IMR-90 (cell line): ENCODE data around the gene NIPAL3. TPM values are rescaled to one million over a fixed set of nuclear protein-coding genes. Genes with fewer than 3 reads are reported as not detected.
"Not testable (repeated sequence)": the region's sequence is repeated elsewhere in the genome, so short reads cannot be mapped to it uniquely, and the experiment has no call there.

ENCODE experiments used
- ATAC-seq: fragments of 200-7000 bp; cut with Tn5 transposase; 2 replicates; pipeline ENCODE4 v1.9.1; 2020; ENCODE audit warnings: low read depth, mild to moderate bottlenecking, moderate library complexity
- BruUV-seq: library from RNA; stranded (reverse); fragments of 400-500 nt; replicated peaks from 2 replicates; lab custom pipeline; 2021; lab: Mats Ljungman, UMichigan
- CTCF ChIA-PET: fragments of 300-600 bp; formaldehyde crosslinking; extraction: SDS; loops from one replicate; lab custom pipeline; 2021; ENCODE audit warnings: antibody characterized with exemption; lab: Yijun Ruan, JAX
- POLR2A ChIA-PET: fragments of 300-600 bp; sonication (Branson Sonifier 250); formaldehyde crosslinking; loops from one replicate; lab custom pipeline; 2022; ENCODE audit warnings: antibody characterized with exemption; ENCODE audit not compliant: unreplicated experiment; lab: Charles Lee
- DNase-seq: peaks from one replicate; pipeline ENCODE4 v3.0.0; 2013
- H2AFZ ChIP-seq: replicated peaks from 2 replicates; pipeline ENCODE3; 2013; ENCODE audit warnings: low read length, mild to moderate bottlenecking; ENCODE audit not compliant: poor library complexity
- H2AK5ac ChIP-seq: 2 replicates; pipeline ENCODE4 v1.6.1; 2013; ENCODE audit warnings: low read depth, low read length, inconsistent platforms
- H2AK9ac ChIP-seq: replicated peaks from 2 replicates; pipeline ENCODE3; 2013; ENCODE audit warnings: mild to moderate bottlenecking, low read depth, low read length, moderate library complexity; ENCODE audit not compliant: poor library complexity
- H2BK120ac ChIP-seq: 2 replicates; pipeline ENCODE4 v1.6.1; 2013; ENCODE audit warnings: low read depth, low read length, inconsistent platforms
- H2BK15ac ChIP-seq: 3 replicates; pipeline ENCODE4 v1.6.1; 2013; ENCODE audit warnings: low read depth, low read length, inconsistent platforms
- H2BK20ac ChIP-seq: 2 replicates; pipeline ENCODE4 v1.6.1; 2013; ENCODE audit warnings: low read depth, mild to moderate bottlenecking, inconsistent platforms, low read length, moderate library complexity
- H2BK5ac ChIP-seq: 2 replicates; pipeline ENCODE4 v1.6.1; 2013; ENCODE audit warnings: mild to moderate bottlenecking, low read depth, low read length, inconsistent platforms; ENCODE audit not compliant: poor library complexity, severe bottlenecking
- H3K14ac ChIP-seq: replicated peaks from 2 replicates; pipeline ENCODE4 v1.6.1; 2013; ENCODE audit warnings: low read depth, low read length, inconsistent platforms
- H3K18ac ChIP-seq: 2 replicates; pipeline ENCODE4 v1.6.1; 2013; ENCODE audit warnings: low read depth, low read length, control low read depth
- H3K23ac ChIP-seq: 2 replicates; pipeline ENCODE4 v1.6.1; 2013; ENCODE audit warnings: low read depth, low read length, inconsistent platforms
- H3K27ac ChIP-seq: 2 replicates; pipeline ENCODE4 v1.5.1; 2013; ENCODE audit warnings: mild to moderate bottlenecking, control low read depth, low read length; ENCODE audit not compliant: insufficient read depth
- H3K27me3 ChIP-seq: 2 replicates; pipeline ENCODE4 v1.6.1; 2013; ENCODE audit warnings: low read length; ENCODE audit not compliant: control insufficient read depth, insufficient read depth
- H3K36me3 ChIP-seq: 2 replicates; pipeline ENCODE4 v1.6.1; 2013; ENCODE audit warnings: low read length, mixed read lengths; ENCODE audit not compliant: control insufficient read depth, insufficient read depth
- H3K4ac ChIP-seq: 2 replicates; pipeline ENCODE4 v1.6.1; 2013; ENCODE audit warnings: low read depth, low read length, inconsistent platforms
- H3K4me1 ChIP-seq: 2 replicates; pipeline ENCODE4 v1.6.1; 2013; ENCODE audit warnings: low read length, mixed read lengths; ENCODE audit not compliant: control insufficient read depth, insufficient read depth
- H3K4me2 ChIP-seq: 2 replicates; pipeline ENCODE4 v1.6.1; 2013; ENCODE audit warnings: low read depth, mild to moderate bottlenecking, control low read depth, low read length, moderate library complexity
- H3K4me3 ChIP-seq: 2 replicates; pipeline ENCODE4 v1.5.1; 2013; ENCODE audit warnings: low read depth, mild to moderate bottlenecking, control low read depth, low read length, moderate library complexity; ENCODE audit not compliant: insufficient read depth
- H3K56ac ChIP-seq: 2 replicates; pipeline ENCODE4 v1.6.1; 2013; ENCODE audit warnings: low read length, inconsistent platforms; ENCODE audit not compliant: insufficient read depth; ENCODE audit errors: extremely low read depth
- H3K79me1 ChIP-seq, 2 experiments: 2 replicates each; pipeline ENCODE4 v1.6.1; 2013; ENCODE audit warnings: low read length in 2 of 2, inconsistent platforms in 1 of 2, low read depth in 1 of 2
- H3K9ac ChIP-seq: 2 replicates; pipeline ENCODE4 v1.6.1; 2013; ENCODE audit warnings: low read depth, low read length, control low read depth
- H3K9me1 ChIP-seq: 2 replicates; pipeline ENCODE4 v1.6.1; 2013; ENCODE audit warnings: low read length, inconsistent platforms; ENCODE audit not compliant: insufficient read depth
- H3K9me3 ChIP-seq: 2 replicates; pipeline ENCODE4 v1.6.1; 2013; ENCODE audit warnings: low read length; ENCODE audit not compliant: control insufficient read depth, insufficient read depth
- H4K20me1 ChIP-seq: 2 replicates; pipeline ENCODE4 v1.6.1; 2013; ENCODE audit warnings: low read length, inconsistent platforms; ENCODE audit not compliant: insufficient read depth
- H4K5ac ChIP-seq: 2 replicates; pipeline ENCODE4 v1.6.1; 2013; ENCODE audit warnings: mild to moderate bottlenecking, low read depth, low read length, control low read depth
- H4K8ac ChIP-seq, 2 experiments: 2 replicates each; pipeline ENCODE4 v1.6.1; 2013; ENCODE audit warnings: low read depth in 2 of 2, low read length in 2 of 2, control low read depth in 1 of 2, inconsistent platforms in 1 of 2
- H4K91ac ChIP-seq: 2 replicates; pipeline ENCODE4 v1.6.1; 2013; ENCODE audit warnings: low read depth, low read length, inconsistent platforms; ENCODE audit not compliant: insufficient read depth
- WGBS, 2 experiments: methylation state at CpG; one replicate each; pipeline versions ENCODE4 v1.1.5 to v1.1.7; 2013; ENCODE audit warnings: missing lambda C conversion rate in 2 of 2; ENCODE audit not compliant: insufficient read length in 1 of 2; ENCODE audit errors: extremely low coverage in 2 of 2; 5-methylcytosine and 5-hydroxymethylcytosine counted together
- dilution Hi-C: fragments of 300-500 bp; cut with HindIII; formaldehyde crosslinking; loops from one replicate; pipeline ENCODE4 v1.14.3; 2018; ENCODE audit warnings: low sequenced_read_pairs; ENCODE audit not compliant: unreplicated experiment
- in situ Hi-C: fragments of 300-500 bp; cut with MboI; formaldehyde crosslinking; loops from 3 replicates; pipeline ENCODE4 v1.14.3; 2019; ENCODE audit warnings: low sequenced_read_pairs, inconsistent platforms, mixed read lengths
- intact Hi-C: fragments of 100-400 bp; cut with micrococcal nuclease; formaldehyde crosslinking; loops from 2 replicates; pipeline ENCODE4 v1.10.0; 2022
- polyA plus RNA-seq, 3 experiments: library from polyadenylated mRNA; depleted of rRNA; stranded (reverse); fragments of >200 nt; gene quantifications; 2 replicates each; pipeline ENCODE4 v1.2.3, GENCODE V29; 2012; ENCODE audit warnings: low replicate concordance in 1 of 3
- total RNA-seq: library from RNA; depleted of rRNA; stranded (reverse); fragments of >200 nt; gene quantifications from 2 replicates; pipeline ENCODE4 v1.2.3, GENCODE V29; 2012

Gene NIPAL3
- total and polyA plus RNA-seq, 2 of the 4 experiments (the other 2 are of a cell fraction), result 55.0 to 123 TPM

GRCh38 chr1:24488159-24488558 is 72.6 kb downstream of the NIPAL3 start:
- DNase-seq, H3K14ac ChIP-seq, H3K9ac ChIP-seq, H3K4me3 ChIP-seq, H3K36me3 ChIP-seq, H2AK9ac ChIP-seq, H3K27ac ChIP-seq, H3K4me1 ChIP-seq, H2BK15ac ChIP-seq, H3K4ac ChIP-seq, H2BK20ac ChIP-seq, BruUV-seq, H4K91ac ChIP-seq, H4K8ac ChIP-seq, H3K9me1 ChIP-seq, H2AK5ac ChIP-seq, dilution Hi-C loops, ATAC-seq, CTCF ChIA-PET, intact Hi-C loops, H3K56ac ChIP-seq, H3K18ac ChIP-seq, H3K9me3 ChIP-seq, H4K20me1 ChIP-seq, H3K23ac ChIP-seq, H2BK120ac ChIP-seq, H2BK5ac ChIP-seq, H4K5ac ChIP-seq, H2AFZ ChIP-seq, H3K79me1 ChIP-seq, in situ Hi-C loops, POLR2A ChIA-PET, H3K4me2 ChIP-seq: not testable (repeated sequence)
- H3K27me3 ChIP-seq, result peaks cover 11% of the 10 kb centered on the region
- WGBS, 2 experiments, result no CpG with 5 or more reads among the region's 7 CpGs
